Neural cell (in vitro differentiated cells): ENCODE data around the gene PANK2. TPM values are rescaled to one million over a fixed set of nuclear protein-coding genes. Genes with fewer than 3 reads are reported as not detected.

Source experiments
- H2AFZ ChIP-seq: fragments of 200-600, 300-800 bp; sonication (generic), shearing (Covaris generic); 2 replicates; pipeline ENCODE4 v1.6.0; 2014; ENCODE audit warnings: low read depth, mild to moderate bottlenecking, antibody characterized with exemption, low read length, moderate library complexity
- H3F3A ChIP-seq: fragments of 200-600 bp; shearing (Covaris generic); 2 replicates; pipeline ENCODE4 v1.6.1; 2016; ENCODE audit warnings: mild to moderate bottlenecking, moderate library complexity, mixed read lengths, antibody characterized with exemption, low read length; ENCODE audit not compliant: insufficient read depth, poor library complexity, severe bottlenecking
- H3K27ac ChIP-seq: fragments of 200-600, 300-800 bp; sonication (generic), shearing (Covaris generic); 2 replicates; pipeline ENCODE4 v1.5.1; 2014; ENCODE audit warnings: mild to moderate bottlenecking, low read length, moderate library complexity
- H3K27me3 ChIP-seq: fragments of 300-800, 200-600 bp; sonication (generic), shearing (Covaris generic); 2 replicates; pipeline ENCODE4 v1.6.0; 2014; ENCODE audit warnings: mild to moderate bottlenecking, low read depth, low read length, moderate library complexity; ENCODE audit not compliant: insufficient read depth
- H3K36me3 ChIP-seq: fragments of 300-800, 200-600 bp; sonication (generic), shearing (Covaris generic); 2 replicates; pipeline ENCODE4 v1.5.1; 2014; ENCODE audit warnings: mild to moderate bottlenecking, antibody characterized with exemption, low read length, moderate library complexity; ENCODE audit not compliant: insufficient read depth
- H3K4me2 ChIP-seq: fragments of 300-800, 200-600 bp; sonication (generic), shearing (Covaris generic); 2 replicates; pipeline ENCODE4 v1.6.0; 2014; ENCODE audit warnings: mild to moderate bottlenecking, low read length
- H3K4me3 ChIP-seq: fragments of 300-800, 200-600 bp; sonication (generic), shearing (Covaris generic); 2 replicates; pipeline ENCODE4 v1.5.1; 2014; ENCODE audit warnings: mild to moderate bottlenecking, low read length, moderate library complexity
- H3K79me2 ChIP-seq: fragments of 200-600 bp; shearing (Covaris generic); replicated peaks from 2 replicates; pipeline ENCODE4 v1.6.0; 2014; ENCODE audit warnings: mild to moderate bottlenecking, low read length, moderate library complexity; ENCODE audit not compliant: insufficient read depth
- H3K9ac ChIP-seq: fragments of 300-800, 200-600 bp; sonication (generic), shearing (Covaris generic); 2 replicates; pipeline ENCODE4 v1.6.1; 2016; ENCODE audit warnings: mild to moderate bottlenecking, low read length, mixed read lengths
- H3K9me2 ChIP-seq: fragments of 200-600 bp; shearing (Covaris generic); 2 replicates; pipeline ENCODE4 v1.6.1; 2016; ENCODE audit warnings: mild to moderate bottlenecking, low read length, mixed read lengths; ENCODE audit not compliant: insufficient read depth
- H3K9me3 ChIP-seq: fragments of 200-600, 300-800 bp; sonication (generic), shearing (Covaris generic); 2 replicates; pipeline ENCODE4 v1.6.1; 2016; ENCODE audit warnings: mild to moderate bottlenecking, mixed run types, low read length, moderate library complexity, mixed read lengths
- H4K20me1 ChIP-seq: fragments of 200-600 bp; shearing (Covaris generic); 2 replicates; pipeline ENCODE4 v1.6.1; 2016; ENCODE audit warnings: mild to moderate bottlenecking, mixed run types; ENCODE audit not compliant: insufficient read depth
- CTCF ChIP-seq: fragments of 450-650 bp; IDR thresholded peaks from 2 replicates; pipeline ENCODE4 v1.5.1; 2014; ENCODE audit warnings: antibody characterized with exemption, mild to moderate bottlenecking, moderate library complexity; ENCODE audit not compliant: poor library complexity, severe bottlenecking
- EP300 ChIP-seq: fragments of 450-650 bp; conservative IDR thresholded peaks from 2 replicates; pipeline ENCODE4 v1.6.1; 2014; ENCODE audit warnings: antibody characterized with exemption, mild to moderate bottlenecking, moderate library complexity; ENCODE audit not compliant: poor library complexity, severe bottlenecking
- EZH2 ChIP-seq: fragments of 200-600, 300-800 bp; shearing (Covaris generic), sonication (generic); IDR thresholded peaks from 2 replicates; pipeline ENCODE4 v1.6.1; 2014; ENCODE audit warnings: antibody characterized with exemption, low read length, borderline replicate concordance, mild to moderate bottlenecking; ENCODE audit not compliant: insufficient read depth, poor library complexity, severe bottlenecking
- MXI1 ChIP-seq: fragments of 450-650 bp; conservative IDR thresholded peaks from 2 replicates; pipeline ENCODE4 v1.6.1; 2014; ENCODE audit warnings: antibody characterized with exemption, mild to moderate bottlenecking; ENCODE audit not compliant: poor library complexity, severe bottlenecking
- POLR2AphosphoS5 ChIP-seq: IDR thresholded peaks from 2 replicates; pipeline ENCODE4 v1.6.1; 2012
- RAD21 ChIP-seq: fragments of 450-650 bp; conservative IDR thresholded peaks from 2 replicates; pipeline ENCODE4 v1.6.1; 2014; ENCODE audit warnings: antibody characterized with exemption, mild to moderate bottlenecking, moderate library complexity
- REST ChIP-seq: IDR thresholded peaks from 2 replicates; pipeline ENCODE4 v1.6.1; 2012; ENCODE audit warnings: borderline replicate concordance
- SMC3 ChIP-seq: fragments of 450-650 bp; conservative IDR thresholded peaks from 2 replicates; pipeline ENCODE4 v1.6.1; 2014; ENCODE audit warnings: antibody characterized with exemption, mild to moderate bottlenecking, moderate library complexity; ENCODE audit not compliant: poor library complexity
- TAF1 ChIP-seq: IDR thresholded peaks from 2 replicates; pipeline ENCODE4 v1.6.1; 2012; ENCODE audit warnings: low read depth
- polyA plus RNA-seq: library from polyadenylated mRNA; depleted of rRNA; stranded (reverse); fragments of >200 nt; gene quantifications from 2 replicates; pipeline ENCODE4 v1.2.3, GENCODE V29; 2014

Gene PANK2
- polyA plus RNA-seq, 1 donor from 2014 or later: 41.7 TPM

- no peak for TF ChIP-seq EZH2
- no peak for TF ChIP-seq TAF1
- no peak for TF ChIP-seq EP300
- no peak for TF ChIP-seq SMC3
- no peak for TF ChIP-seq REST
- TF ChIP-seq MXI1: no peak
- no peak for TF ChIP-seq POLR2AphosphoS5
- TF ChIP-seq CTCF: no peak
- no peak for TF ChIP-seq RAD21
- H3K4me2 ChIP-seq: no peak overlapping the region
- no peaks in the 10 kb centered on the region for H3K36me3 ChIP-seq
- no peak overlapping the region for H3K4me3 ChIP-seq
- no peaks in the 10 kb centered on the region for H3K9me3 ChIP-seq
- H3K79me2 ChIP-seq: peaks cover 47% of the 10 kb centered on the region
- H3K9ac ChIP-seq: no peak overlapping the region
- no peaks in the 10 kb centered on the region for H3K27me3 ChIP-seq
- peaks cover 13% of the 10 kb centered on the region for H4K20me1 ChIP-seq
- H3F3A ChIP-seq: no peaks in the 10 kb centered on the region
- H2AFZ ChIP-seq: no peak overlapping the region
- no peaks in the 10 kb centered on the region for H3K9me2 ChIP-seq
- no peak overlapping the region for H3K27ac ChIP-seq
Observed at GRCh38 chr20:3915691-3916090, 26.5 kb downstream of the PANK2 start.

- H3K27ac ChIP-seq: no peak overlapping the region
- TF ChIP-seq TAF1 (no peak), RAD21 (no peak)
- H3K36me3 ChIP-seq: no peaks in the 10 kb centered on the region
- no peaks in the 10 kb centered on the region for H3K27me3 ChIP-seq
- no peaks in the 10 kb centered on the region for H3K9me2 ChIP-seq
- H3K9me3 ChIP-seq: no peaks in the 10 kb centered on the region
- peaks cover 13% of the 10 kb centered on the region for H4K20me1 ChIP-seq
- H3K79me2 ChIP-seq: peaks cover 43% of the 10 kb centered on the region
- H3F3A ChIP-seq: no peaks in the 10 kb centered on the region
- H3K4me3 ChIP-seq: no peak overlapping the region
- H3K9ac ChIP-seq: no peak overlapping the region
- no peak overlapping the region for H3K4me2 ChIP-seq
- no peak overlapping the region for H2AFZ ChIP-seq
Observed at GRCh38 chr20:3916364-3916763, 27.2 kb downstream of the PANK2 start.

- no peak overlapping the region for H3K4me3 ChIP-seq
- no peaks in the 10 kb centered on the region for H3K27me3 ChIP-seq
- no peak overlapping the region for H3K9ac ChIP-seq
- no peak overlapping the region for H3K4me2 ChIP-seq
- TF ChIP-seq EZH2 (no peak), REST (no peak), EP300 (no peak), SMC3 (no peak), MXI1 (no peak), CTCF (no peak), RAD21 (no peak), TAF1 (no peak), POLR2AphosphoS5 (no peak)
- H3K79me2 ChIP-seq: peaks cover 36% of the 10 kb centered on the region
- H4K20me1 ChIP-seq: peaks cover 13% of the 10 kb centered on the region
- H3K9me3 ChIP-seq: no peaks in the 10 kb centered on the region
- H3K27ac ChIP-seq: no peak overlapping the region
- H3F3A ChIP-seq: no peaks in the 10 kb centered on the region
- H2AFZ ChIP-seq: no peak overlapping the region
- no peaks in the 10 kb centered on the region for H3K36me3 ChIP-seq
- no peaks in the 10 kb centered on the region for H3K9me2 ChIP-seq
Observed at GRCh38 chr20:3919352-3919751, 30.2 kb downstream of the PANK2 start.
